Measurements from ENCODE around the gene ASXL1. TPM values are rescaled to one million over a fixed set of nuclear protein-coding genes. Genes with fewer than 3 reads are reported as not detected.

Gene ASXL1
- total RNA-seq, 1 experiment from 2014 or later, result 22.7 TPM

GRCh38 chr20:32442630-32443373 is 84.7 kb downstream of the ASXL1 start:
- H3K9me3 Mint-ChIP-seq, result no peaks in the 10 kb centered on the region
- no peaks in the 10 kb centered on the region for H3K27me3 Mint-ChIP-seq (ENCODE audit: low read depth)
- no peak overlapping the region for H3K4me3 Mint-ChIP-seq
- CTCF ChIA-PET, result interaction anchor here (1.2 to 1.9 kb wide), 3 partner anchors 9 to 42 kb away, joined by 3 to 14 read pairs (median 3); no protein-coding TSS in a partner anchor
- H3K4me1 Mint-ChIP-seq, result peaks cover 17% of the 10 kb centered on the region
- H3K36me3 Mint-ChIP-seq, result peaks cover 13% of the 10 kb centered on the region
- POLR2A ChIA-PET, result interaction anchor here (0.6 kb wide), 1 partner anchor 316 kb away, joined by 3 read pairs; no protein-coding TSS in a partner anchor
- H3K27ac Mint-ChIP-seq, result 0 out of 2 replicates have a peak overlapping the region, but pooled peaks have one; percentile 1
- TF ChIP-seq TEAD4 (CRISPR knock-in tag; IDR thresholded peaks at IDR 0.05) (no peak), MAX (CRISPR knock-in tag; IDR thresholded peaks at IDR 0.05) (no peak), TCF7 (CRISPR knock-in tag; IDR thresholded peaks at IDR 0.05; ENCODE audit: low read depth) (no peak), ZBTB21 (CRISPR knock-in tag; IDR thresholded peaks at IDR 0.05; ENCODE audit: borderline replicate concordance) (no peak), SP1 (CRISPR knock-in tag; conservative IDR thresholded peaks at IDR 0.05) (no peak), USF2 (CRISPR knock-in tag; IDR thresholded peaks at IDR 0.05) (no peak), JUN (CRISPR knock-in tag; IDR thresholded peaks at IDR 0.05) (no peak), TEAD1 (CRISPR knock-in tag; IDR thresholded peaks at IDR 0.05) (no peak)
- TF ChIP-seq, protein P1, sequence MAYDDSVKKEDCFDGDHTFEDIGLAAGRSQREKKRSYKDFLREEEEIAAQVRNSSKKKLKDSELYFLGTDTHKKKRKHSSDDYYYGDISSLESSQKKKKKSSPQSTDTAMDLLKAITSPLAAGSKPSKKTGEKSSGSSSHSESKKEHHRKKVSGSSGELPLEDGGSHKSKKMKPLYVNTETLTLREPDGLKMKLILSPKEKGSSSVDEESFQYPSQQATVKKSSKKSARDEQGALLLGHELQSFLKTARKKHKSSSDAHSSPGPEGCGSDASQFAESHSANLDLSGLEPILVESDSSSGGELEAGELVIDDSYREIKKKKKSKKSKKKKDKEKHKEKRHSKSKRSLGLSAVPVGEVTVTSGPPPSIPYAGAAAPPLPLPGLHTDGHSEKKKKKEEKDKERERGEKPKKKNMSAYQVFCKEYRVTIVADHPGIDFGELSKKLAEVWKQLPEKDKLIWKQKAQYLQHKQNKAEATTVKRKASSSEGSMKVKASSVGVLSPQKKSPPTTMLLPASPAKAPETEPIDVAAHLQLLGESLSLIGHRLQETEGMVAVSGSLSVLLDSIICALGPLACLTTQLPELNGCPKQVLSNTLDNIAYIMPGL (CRISPR knock-in tag; IDR thresholded peaks at IDR 0.05), result no peak
- ATAC-seq (no peak), DNase-seq (ENCODE audit: low spot score) (no peak)

DNA sequence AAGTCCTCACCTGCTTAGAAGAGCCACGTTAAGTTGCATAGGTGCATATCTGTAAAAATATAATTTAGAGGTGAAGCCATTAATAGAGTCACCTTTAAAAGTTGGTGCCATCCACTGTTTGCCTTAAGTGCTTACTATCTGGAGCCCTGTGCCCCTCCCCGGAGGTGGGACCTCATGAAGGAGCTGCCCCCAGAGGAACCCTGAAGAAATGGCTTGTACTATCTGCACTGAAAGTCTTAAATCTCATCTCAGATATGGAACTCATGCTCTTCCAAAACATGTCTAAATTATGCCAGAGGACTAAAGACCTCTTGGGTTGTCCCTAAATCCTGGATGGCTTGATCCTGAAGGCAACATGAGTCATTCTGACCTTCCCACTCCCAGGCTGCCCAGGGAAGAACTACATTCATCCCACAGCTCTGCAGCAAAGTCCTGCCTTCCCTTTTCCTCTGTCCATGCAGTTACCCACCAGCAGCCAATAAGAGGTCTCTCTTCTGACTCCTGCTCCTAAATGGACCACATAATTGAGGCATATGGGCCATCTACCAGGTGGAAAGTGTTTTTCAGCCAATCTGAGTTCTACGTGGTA is 85.3 kb downstream of the ASXL1 start:
- Mint-ChIP-seq H3K4me1 (peaks cover 17% of the 10 kb centered on the region), H3K4me3 (no peak overlapping the region), H3K27ac (peak overlapping the region; percentile 86; the same call in 1 of the 2 replicates), H3K27me3 (ENCODE audit: low read depth) (no peaks in the 10 kb centered on the region), H3K9me3 (no peaks in the 10 kb centered on the region), H3K36me3 (peaks cover 17% of the 10 kb centered on the region)
- CTCF ChIA-PET, result interaction anchor here (0.5 to 1.9 kb wide), 4 partner anchors 9 to 205 kb away, joined by 3 to 14 read pairs (median 3); no protein-coding TSS in a partner anchor
- POLR2A ChIA-PET, result no interaction called here
- no peak for TF ChIP-seq GABPB1 (CRISPR knock-in tag; IDR thresholded peaks at IDR 0.05)
- no peak for ATAC-seq
- DNase-seq (ENCODE audit: low spot score), result peak; percentile 13

GRCh38 chr20:32444474-32445220 is 86.5 kb downstream of the ASXL1 start:
- peak overlapping the region; percentile 84; the same call in 1 of the 2 replicates for H3K27ac Mint-ChIP-seq
- H3K4me3 Mint-ChIP-seq, result no peak overlapping the region
- H3K27me3 Mint-ChIP-seq (ENCODE audit: low read depth), result no peaks in the 10 kb centered on the region
- H3K36me3 Mint-ChIP-seq, result peaks cover 21% of the 10 kb centered on the region
- ATAC-seq (no peak), DNase-seq (ENCODE audit: low spot score) (peak; percentile 5)
- POLR2A ChIA-PET, result no interaction called here
- H3K9me3 Mint-ChIP-seq, result no peaks in the 10 kb centered on the region
- CTCF ChIA-PET, result interaction anchor here (1.9 kb wide), 1 partner anchor 12 kb away, joined by 14 read pairs; no protein-coding TSS in a partner anchor
- peaks cover 17% of the 10 kb centered on the region for H3K4me1 Mint-ChIP-seq
- no peak for TF ChIP-seq PREB (CRISPR knock-in tag; IDR thresholded peaks at IDR 0.05; ENCODE audit: borderline replicate concordance)
- no peak for TF ChIP-seq ZNF423 (CRISPR knock-in tag; IDR thresholded peaks at IDR 0.05)
- no peak for TF ChIP-seq E2F4 (CRISPR knock-in tag; IDR thresholded peaks at IDR 0.05; ENCODE audit: borderline replicate concordance, low read depth)
- no peak for TF ChIP-seq PRRX2 (CRISPR knock-in tag; IDR thresholded peaks at IDR 0.05)
- TF ChIP-seq ZNF138 (CRISPR knock-in tag; conservative IDR thresholded peaks at IDR 0.05), result no peak
- TF ChIP-seq, protein P2, sequence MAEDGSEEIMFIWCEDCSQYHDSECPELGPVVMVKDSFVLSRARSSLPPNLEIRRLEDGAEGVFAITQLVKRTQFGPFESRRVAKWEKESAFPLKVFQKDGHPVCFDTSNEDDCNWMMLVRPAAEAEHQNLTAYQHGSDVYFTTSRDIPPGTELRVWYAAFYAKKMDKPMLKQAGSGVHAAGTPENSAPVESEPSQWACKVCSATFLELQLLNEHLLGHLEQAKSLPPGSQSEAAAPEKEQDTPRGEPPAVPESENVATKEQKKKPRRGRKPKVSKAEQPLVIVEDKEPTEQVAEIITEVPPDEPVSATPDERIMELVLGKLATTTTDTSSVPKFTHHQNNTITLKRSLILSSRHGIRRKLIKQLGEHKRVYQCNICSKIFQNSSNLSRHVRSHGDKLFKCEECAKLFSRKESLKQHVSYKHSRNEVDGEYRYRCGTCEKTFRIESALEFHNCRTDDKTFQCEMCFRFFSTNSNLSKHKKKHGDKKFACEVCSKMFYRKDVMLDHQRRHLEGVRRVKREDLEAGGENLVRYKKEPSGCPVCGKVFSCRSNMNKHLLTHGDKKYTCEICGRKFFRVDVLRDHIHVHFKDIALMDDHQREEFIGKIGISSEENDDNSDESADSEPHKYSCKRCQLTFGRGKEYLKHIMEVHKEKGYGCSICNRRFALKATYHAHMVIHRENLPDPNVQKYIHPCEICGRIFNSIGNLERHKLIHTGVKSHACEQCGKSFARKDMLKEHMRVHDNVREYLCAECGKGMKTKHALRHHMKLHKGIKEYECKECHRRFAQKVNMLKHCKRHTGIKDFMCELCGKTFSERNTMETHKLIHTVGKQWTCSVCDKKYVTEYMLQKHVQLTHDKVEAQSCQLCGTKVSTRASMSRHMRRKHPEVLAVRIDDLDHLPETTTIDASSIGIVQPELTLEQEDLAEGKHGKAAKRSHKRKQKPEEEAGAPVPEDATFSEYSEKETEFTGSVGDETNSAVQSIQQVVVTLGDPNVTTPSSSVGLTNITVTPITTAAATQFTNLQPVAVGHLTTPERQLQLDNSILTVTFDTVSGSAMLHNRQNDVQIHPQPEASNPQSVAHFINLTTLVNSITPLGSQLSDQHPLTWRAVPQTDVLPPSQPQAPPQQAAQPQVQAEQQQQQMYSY (CRISPR knock-in tag; IDR thresholded peaks at IDR 0.05), result no peak
- no peak for TF ChIP-seq SP1 (CRISPR knock-in tag; conservative IDR thresholded peaks at IDR 0.05)
- TF ChIP-seq TP53 (CRISPR knock-in tag; IDR thresholded peaks at IDR 0.05), result no peak
- TF ChIP-seq MLX (CRISPR knock-in tag; IDR thresholded peaks at IDR 0.05), result no peak
- no peak for TF ChIP-seq NR2C2 (CRISPR knock-in tag; IDR thresholded peaks at IDR 0.05)
- no peak for TF ChIP-seq ZNF121 (CRISPR knock-in tag; IDR thresholded peaks at IDR 0.05)
